ENCODE measurements around the gene PRKACA. TPM values are rescaled to one million over a fixed set of nuclear protein-coding genes. Genes with fewer than 3 reads are reported as not detected.

The PRKACA gene
- 10 to 100 TPM; 37.3 to 81.8 (median 45.6) TPM for total RNA-seq

- TF ChIP-seq CTCF (IDR thresholded peaks at IDR 0.05; ENCODE audit: low read depth), result no peak
Measured at GRCh38 chr19:14117668-14118164, at the start of gene PRKACA. TSS of gene PRKACA (minus strand) at chr19:14117762. CDS start at chr19:14117547, 215 bp downstream.

GRCh38 chr19:14166999-14167575 lies 49.5 kb upstream of the PRKACA start:
- TF ChIP-seq CTCF (IDR thresholded peaks at IDR 0.05; ENCODE audit: low read depth), result no peak

- TF ChIP-seq CTCF (IDR thresholded peaks at IDR 0.05; ENCODE audit: low read depth), result no peak
Measured at GRCh38 chr19:14165990-14166830, 48.6 kb upstream of the PRKACA start.

GRCh38 chr19:14164724-14165493 lies 47.3 kb upstream of the PRKACA start:
- TF ChIP-seq CTCF (IDR thresholded peaks at IDR 0.05; ENCODE audit: low read depth), result no peak

GRCh38 chr19:14164082-14164481 lies 46.5 kb upstream of the PRKACA start:
- TF ChIP-seq CTCF (IDR thresholded peaks at IDR 0.05; ENCODE audit: low read depth), result no peak

- TF ChIP-seq CTCF (IDR thresholded peaks at IDR 0.05; ENCODE audit: low read depth), result no peak
Measured at GRCh38 chr19:14162871-14163297, 45.3 kb upstream of the PRKACA start.

- no peak for TF ChIP-seq CTCF (IDR thresholded peaks at IDR 0.05; ENCODE audit: low read depth)
Measured at GRCh38 chr19:14161305-14161704, 43.7 kb upstream of the PRKACA start.

Measured in subcutaneous adipose tissue (tissue), 4 donors.